Effector CD8-positive, alpha-beta T cell (primary cell): Measurements from ENCODE around the gene NLGN4X.

Experiments used
- DNase-seq: peaks from one replicate; lab custom pipeline; 2025; lab: John Stamatoyannopoulos, UW
- total RNA-seq, 4 experiments: gene quantifications; one replicate each; lab custom pipeline; 2026; lab: John Stamatoyannopoulos, UW

NLGN4X gene
- total RNA-seq = 0.09 to 0.54 (median 0.11) reads per million in 4 experiments

DNA sequence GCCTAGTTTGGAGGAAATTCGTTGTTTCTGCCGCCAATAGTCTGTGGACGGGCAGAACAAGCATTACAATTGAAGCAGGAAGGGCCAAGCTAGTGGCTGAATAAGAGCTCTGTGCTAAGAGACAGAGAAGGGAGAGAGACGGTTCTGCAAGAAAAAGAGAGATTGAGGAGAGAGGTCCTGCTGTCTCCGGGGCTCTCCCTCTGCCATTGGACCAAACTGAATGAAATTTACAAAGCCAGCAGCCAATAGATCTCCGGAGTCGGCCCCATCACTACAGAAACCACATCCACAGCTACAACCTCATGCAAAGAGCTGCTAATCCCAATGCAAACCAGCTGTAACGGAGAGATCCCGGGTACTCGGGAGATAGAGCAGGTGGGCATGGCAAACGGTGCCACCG, at the start of gene NLGN4X:
Gene NLGN4X (minus strand): TSS at position 148 of the 400 bp plus-strand sequence. CDS start 77,401 bp downstream, outside the sequence.
- DNase-seq = no peak

DNA sequence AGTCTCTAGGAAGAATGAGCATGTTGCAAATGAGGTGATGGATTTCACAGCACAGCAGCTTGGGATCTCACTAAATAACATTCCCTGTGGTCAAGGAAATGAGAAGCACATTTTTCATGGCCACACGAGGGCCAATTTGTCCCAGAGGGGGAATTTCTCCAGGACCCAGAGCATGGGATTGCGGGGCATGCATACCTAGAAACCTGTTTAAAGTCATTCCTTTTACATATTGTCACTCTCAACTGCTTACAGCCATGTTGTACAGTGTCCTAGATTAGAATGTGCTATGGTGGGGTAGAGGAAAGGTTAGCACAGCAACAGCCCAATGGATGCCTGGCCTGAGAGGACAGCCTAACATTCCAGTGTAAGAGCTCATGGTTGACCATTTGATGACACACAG, 37.4 kb upstream of the NLGN4X start:
- DNase-seq = no peak

DNA sequence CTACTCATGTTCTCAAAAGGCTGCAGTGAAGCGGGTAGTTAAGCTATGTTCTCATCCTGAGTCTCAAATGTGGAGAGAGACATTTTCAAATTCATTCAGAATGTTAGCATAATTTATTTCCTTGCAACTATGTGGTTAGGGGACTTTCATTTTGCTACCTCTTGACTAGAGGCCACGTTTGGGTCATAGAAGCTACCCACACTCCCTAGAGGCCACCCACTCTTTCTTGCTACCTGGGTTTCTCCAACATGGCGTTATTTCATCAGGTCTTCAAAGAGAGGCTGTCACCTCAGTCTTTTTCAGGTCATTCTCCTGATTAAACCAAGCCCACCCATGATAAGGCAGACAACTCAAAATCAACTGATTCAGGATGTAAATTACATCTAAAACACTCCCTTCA, 34.3 kb upstream of the NLGN4X start:
- no peak for DNase-seq

DNA sequence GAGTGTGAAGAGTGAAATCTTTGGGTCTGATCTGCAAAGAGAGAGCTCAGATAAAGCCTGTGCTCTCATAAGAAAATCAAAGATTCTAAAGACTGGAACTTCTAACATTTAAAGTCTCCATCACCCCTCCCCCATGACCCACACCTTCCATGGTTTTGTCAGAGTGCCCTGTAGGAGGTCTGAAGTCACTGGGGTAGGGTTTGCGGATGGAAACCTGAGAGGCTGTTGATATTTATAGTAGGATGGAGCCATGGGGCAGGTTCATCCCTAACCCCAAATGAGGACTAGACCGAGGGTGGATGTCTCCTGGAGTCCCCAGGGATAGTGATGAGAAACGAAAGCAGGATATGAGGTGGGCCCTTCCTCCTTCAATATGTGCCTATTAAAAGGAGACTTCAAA, 28.4 kb upstream of the NLGN4X start:
- no peak for DNase-seq

DNA sequence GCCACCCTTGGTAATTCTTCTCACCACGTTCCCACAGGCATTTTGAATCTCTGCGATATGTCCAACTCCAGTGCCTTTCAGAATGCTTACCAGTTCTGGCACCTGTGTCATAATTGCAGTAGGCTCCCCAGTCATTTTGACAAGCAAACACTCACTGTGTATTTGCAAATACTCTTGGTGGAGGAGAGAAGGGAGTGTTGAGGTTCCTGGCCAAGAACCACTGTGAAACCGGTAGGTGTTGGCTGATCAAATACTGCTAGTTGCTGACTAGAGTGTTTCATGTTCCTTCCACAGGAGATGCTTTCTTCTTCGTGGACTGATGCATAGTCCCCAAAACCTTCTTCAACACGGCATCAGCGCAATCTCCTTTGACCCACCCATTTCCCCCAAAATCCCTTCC, 16.0 kb upstream of the NLGN4X start:
- DNase-seq = no peak

DNA sequence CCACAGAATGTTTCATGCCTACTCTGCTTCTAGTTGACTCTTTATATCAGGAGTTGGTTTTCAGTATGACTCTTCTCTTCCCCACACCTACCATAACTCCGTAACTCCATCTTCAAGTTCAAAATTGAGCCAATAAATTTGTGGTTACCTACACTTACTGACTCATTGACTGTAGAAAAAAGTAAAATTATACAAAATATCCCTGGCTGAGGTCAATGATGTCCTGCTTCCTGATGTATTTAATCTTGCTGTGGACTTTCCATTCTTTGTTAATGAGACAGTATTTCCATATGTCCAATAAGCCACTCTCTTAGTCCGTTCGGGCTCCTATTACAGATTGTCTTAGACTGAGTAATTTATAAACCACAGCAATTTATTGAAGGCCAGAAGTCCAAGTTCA, 9.9 kb upstream of the NLGN4X start:
- DNase-seq = no peak

DNA sequence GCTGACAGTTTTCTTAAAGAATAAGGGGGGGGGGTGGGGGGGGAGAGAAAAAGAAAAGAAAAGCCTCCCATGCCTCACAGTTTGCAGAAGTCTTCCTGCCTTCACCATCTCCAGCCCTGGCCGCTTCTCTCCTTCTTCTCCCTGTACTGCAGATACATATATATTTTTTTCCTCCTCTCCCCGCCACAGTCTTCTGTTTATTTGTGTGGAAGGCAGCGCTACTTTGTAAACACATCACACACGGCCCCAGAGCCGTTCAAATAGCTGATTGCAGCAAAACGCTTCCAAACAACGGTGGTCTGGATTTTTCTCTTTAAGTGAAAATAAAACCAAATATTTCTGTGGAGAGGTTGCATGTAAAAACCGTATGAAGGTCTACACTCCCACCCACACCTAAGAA, 732 bp downstream of the NLGN4X start:
- DNase-seq = no peak

DNA sequence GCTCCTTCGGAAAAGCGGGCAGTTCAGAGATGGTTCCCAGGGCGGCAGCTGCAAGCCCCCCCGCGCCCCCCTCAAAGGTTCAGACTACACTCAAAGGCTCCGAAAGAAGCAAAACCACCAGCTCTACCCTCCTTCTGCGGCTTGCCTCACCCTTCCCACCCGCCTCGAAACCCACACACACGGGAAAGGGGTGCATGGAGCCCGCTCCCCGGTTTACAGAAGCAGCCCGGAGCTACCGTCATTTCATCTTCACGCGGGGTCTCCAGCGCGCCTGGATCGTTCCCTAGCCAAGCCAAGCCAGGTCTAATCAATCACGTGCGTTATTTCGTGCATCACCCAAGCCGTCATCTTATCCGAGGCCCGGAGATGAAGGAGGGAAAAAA, 1.2 kb downstream of the NLGN4X start:
- no peak for DNase-seq

DNA sequence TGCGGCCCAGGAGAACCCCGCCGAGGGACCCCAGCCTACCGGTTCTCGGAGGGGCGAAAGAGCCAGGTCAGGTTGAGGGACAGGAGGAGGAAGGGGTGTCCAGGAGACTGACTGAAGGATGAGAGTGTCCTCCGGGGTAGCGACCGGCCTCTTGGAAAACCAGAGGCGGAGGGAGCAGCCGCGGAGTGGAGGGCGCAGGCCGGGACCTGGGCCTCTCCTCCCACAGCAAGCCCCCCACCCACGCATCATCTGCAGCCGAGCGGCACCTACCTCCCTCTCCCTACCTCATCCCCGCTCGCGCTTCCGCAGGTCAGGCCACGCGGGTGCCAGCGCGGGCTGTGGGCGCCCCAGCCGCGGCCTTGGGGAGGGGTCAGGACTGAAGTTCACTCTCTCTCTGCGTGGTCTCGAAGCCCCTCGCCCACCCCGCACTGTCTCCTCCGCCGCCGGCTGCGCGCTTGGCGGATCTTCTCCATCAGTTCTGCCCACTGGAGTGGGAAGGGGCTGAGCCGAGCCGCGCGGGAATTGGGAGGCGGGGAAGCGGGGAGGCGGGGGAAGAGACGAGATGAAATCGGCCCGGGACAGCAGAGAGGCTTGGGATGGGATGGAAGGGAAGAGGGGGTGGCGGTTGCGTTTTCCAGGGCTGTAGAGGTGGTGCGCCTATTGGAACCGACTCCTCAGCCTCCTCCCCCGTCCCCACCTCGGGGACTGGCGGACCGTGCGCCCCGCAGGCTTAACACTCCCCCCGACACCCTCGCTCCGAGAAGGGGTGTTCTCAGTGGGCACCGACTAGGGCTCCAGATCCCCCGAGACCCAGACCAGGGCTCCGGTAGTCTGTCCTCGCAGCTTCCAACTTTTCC, 1.8 kb downstream of the NLGN4X start:
- DNase-seq = no peak

DNA sequence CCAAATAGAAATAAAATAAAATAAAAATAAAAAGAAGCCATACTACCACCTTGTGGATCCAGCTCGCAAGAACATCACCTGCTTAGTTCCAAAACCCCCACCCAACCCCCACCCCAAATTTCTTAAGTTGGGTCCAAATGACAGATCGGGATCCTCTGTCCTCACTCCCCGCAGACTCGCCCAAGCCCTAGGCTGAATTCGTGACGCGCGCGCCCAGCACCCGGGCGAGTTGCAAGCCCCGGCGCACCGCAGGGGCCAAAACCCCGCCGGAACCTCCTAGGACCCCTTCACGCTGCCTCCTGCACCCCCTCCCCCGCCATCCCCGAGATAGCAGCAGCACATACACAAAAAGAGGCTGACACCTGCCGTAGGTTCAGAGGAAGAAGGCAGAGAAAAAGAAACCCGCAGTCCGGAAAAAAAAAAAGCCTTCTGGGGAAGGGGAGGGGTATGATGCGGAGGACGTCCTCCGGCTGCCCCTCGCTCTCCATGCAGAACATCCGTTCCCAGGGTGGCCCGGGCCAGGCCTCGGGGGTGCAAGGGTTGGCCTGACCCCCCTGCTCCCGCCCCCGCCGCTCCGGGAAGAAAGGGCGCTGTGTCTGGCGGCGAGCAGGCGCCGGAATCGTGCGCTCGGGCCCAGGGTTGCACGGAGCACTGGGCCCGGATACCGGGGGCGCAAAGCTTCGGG, 2.6 kb downstream of the NLGN4X start:
- no peak for DNase-seq

DNA sequence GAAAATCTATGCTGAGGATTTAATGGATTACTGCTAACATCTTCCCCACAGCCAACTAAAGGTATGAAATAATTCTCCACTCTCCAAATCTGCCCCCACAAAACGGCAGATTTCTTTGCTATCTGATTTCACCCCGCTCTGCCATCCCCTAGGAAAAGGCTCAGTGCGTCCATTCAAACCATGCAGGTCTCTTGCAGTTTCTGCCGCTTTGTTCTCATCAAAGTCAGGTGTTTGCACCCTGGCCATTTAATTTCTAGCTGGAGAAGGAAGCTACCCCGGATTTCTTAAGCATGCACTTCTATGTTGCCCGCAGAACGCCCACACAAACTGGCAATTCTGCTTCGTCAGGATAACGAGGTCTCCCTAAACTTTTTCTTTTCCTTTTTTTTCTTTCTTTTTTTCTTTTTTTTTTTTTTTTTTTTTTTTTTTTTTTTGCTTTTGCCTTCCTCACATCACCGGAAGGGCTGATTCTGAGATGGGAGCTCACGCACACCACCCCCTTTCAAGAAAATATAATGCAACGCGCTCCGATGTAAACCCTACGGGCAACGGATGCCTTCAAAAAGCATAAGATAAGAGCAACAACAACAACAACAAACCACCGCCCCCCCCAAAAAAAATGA, 3.3 kb downstream of the NLGN4X start:
- DNase-seq = no peak

DNA sequence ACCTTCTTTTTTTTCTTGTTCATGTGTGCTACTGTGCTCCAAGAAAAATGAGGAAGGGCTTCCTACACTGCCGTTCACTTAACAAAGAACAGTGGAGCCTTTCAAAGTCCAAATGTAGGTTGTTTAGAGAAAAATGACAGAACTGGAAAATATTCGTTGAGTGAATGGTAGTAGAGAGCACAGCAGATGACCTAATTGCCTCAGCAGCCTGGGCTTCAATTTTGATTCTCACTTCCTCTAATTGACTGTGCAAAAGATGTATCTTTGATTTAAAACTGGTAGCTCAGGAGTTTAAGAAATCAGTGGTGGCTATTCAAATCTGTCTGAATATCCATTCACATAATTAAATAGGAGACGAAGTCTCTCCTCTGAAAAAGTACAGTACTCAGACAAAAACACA, 5.2 kb downstream of the NLGN4X start:
- no peak for DNase-seq

DNA sequence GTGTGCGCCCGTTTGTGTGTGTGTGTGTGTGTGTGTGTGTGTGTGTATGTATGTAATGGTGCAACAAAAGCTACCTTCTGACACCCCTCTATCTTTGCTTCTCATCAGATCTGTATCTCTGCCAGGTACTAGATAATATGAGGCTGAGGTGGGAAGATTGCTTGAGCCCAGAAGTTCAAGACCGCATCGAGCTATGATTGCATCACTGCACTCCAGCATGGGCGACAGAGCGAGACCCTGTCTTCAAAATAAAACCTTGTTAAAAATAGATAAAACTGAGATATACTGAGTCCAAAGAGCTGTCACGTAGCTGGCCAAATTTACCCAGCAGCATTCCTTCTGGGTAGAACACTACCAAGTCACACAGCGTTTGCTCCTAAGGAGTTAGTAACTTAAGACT, 18.4 kb downstream of the NLGN4X start:
- DNase-seq = no peak

DNA sequence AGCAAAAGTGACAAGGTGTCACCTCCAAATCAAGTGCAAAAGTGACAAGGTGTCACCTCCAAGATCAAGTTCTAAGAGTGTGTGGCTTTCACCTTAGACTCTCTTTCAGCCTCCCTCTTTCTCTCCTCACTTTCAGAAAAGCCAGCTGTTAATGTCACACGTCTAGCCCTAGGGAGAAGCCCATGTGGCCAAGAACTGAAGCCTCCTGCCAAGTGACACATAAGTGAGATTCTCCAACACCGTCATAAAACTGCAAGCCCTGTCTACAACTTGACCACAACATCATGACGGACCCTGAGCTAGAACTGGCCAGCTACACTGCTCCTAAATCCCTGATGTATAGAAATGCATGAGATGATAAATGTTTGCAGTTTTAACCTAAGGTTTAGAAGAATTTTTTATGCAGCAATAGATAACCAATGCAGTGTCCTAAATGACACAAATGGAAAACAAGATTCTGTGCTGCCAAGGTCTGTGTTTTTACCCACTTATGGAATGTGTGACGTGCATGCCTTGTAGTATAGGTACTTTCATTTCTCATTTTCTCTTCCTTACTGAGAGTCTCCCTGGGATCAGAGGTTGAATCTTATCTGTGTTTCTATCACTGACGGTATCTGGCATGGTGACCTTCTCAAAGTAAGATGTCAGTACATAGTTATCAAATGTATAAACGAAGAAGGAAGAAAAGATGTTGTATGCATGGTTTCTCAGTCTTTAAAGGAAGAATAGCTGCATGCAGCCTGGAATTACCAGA, 25.0 kb downstream of the NLGN4X start:
- DNase-seq = no peak

DNA sequence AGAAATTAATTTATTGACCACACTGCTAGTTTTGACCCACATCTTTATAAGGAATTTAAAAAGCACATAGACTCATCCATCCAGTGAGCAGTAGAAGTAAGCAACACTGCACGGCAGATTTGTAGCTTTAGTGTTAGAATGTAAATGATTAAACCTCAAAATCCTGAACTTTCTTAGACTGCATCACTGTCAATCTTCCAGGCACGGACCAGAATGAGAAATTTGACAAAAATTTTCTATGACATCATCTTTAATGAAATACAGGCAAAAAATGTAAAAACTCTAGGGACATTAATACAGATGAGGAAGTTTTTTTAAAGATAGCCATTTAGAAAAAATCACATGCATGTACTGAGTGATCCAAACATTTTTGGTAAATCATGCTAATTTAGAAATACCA, 29.2 kb downstream of the NLGN4X start:
- no peak for DNase-seq

DNA sequence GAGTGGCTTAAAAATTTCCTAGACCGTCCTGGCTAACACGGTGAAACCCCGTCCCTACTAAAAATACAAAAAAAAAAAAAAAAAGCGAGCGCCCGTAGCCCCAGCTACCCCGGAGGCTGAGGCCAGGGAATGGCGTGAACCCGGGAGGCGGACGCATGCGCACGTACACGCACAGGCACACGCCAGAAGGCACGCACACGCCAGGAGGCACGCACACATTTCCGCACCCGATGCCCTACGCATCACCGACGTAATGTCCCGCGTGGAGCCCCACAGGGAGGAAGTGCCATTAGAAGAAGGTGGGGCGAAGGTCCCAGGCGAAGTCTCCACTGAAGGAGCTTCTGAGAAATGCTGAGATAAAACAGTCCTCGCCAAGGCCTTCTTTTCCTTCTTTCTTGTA, 41.4 kb downstream of the NLGN4X start:
- no peak for DNase-seq

DNA sequence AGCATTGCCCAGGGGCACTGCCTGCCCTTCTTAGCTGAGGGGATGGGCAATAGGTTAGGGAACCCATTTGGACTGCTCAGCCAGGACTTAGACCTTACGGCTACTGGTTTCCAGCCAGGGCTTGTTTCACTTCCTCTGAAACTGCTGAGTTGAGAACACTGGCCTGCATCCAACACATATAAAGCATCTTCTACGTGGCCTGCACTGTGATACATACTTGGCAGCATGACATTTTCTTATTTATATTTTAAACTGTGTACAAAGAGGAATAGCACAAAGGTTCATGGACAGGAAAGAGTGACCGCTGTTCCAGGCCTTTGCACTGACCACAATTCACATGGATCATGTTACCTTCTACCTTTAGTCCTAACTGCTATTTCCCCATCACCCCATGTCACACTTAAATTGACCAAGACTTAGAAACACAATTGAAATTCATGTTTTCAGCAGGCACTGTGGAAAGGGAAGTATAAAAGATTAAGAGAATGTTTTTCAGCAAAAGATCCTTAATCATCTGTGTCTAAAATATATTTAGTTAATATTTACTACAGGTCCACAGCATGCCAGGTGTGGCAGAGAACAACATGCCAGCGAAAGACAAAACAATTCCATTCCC, 43.7 kb downstream of the NLGN4X start:
- no peak for DNase-seq

DNA sequence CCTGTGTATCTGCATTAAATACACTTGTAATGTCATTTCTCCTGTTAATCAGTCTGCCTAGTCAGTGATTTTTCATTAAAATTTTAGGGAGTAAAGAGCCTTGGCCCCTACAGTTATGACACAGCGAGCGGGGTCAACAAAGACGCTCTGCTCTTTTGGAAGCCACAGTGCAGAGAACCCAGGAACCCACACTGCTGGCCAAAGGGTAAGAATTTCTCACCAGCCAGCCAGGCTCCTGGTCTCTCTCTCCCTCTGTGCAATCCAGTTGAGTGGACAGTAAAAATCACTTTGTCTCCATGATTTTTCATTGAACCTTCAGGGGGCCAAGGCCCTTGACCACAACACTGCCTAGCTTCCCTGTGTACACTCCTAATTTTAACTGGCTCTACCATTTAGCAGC, 52.8 kb downstream of the NLGN4X start:
- DNase-seq = no peak

DNA sequence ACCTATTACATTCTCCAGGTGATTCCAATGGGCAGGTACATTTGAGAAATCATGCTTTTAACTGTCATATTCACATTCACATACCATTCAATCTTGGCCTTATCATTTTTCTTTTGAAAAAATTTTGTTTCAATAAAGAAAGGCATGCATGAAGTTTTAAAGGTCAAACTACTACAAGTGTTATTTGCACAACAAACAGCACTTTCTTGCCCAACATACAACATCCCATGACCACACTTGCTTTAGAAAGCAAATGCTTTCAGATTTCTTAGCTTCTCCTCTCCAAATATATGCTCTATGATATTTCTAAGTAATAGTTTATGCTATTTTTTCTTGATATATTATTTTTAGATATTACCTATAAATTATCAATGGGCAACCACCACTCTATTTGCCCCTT, 58.2 kb downstream of the NLGN4X start:
- DNase-seq = no peak

DNA sequence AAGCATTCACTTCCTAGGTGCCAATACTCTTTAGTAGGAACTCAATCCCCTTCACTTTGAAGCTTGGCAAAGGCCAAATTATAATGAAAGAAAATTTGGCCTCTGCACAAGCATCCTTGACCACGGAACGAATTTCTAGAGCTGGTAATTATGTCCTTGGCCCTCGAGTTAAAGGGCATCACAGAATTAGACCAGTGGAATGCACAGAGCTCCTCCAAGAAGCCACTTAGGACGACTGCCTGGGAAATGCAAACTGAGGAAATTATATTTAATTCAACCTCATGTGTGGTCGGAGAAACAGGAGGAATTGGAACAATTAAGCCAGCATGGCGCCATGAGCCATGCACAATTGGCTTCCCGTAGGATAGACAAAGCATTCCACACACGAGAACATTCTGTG, 59.3 kb downstream of the NLGN4X start:
- DNase-seq = no peak

DNA sequence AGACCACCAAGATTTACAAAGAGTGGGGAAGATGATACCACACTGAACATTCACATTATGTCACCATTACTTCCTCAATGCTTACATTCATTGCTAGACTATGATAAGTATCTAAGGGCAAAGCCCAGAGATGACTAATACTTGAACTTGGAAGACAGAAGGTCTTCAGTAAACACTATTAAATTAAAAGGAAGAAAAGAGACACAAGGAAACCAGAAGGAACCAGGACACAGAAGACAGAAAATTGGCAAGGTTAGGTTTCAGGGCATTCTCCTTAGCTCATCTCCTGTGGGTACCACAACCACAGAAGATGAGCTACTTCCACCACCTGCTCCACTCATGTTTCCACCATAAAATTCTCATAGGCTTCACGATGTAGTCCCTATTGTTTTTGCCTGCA, 64.9 kb downstream of the NLGN4X start:
- DNase-seq = no peak

DNA sequence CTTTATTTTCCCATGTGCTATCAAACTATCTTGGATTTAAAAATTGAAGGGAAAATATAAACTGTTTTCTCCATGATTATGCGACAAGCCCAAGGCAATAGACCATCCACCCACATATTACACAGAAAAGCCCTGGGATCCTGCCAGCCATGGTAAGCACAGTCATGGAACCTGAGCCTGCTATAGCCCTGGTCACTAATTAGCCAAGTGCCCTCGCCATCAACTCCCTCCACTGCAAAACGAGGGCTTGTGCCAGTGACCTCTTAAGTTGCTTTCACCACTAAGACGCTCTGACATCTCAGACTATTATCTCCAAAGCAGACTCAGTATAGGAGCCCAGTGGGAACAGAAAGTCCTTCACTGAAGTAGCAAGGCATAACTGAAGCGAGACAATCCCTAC, 69.2 kb downstream of the NLGN4X start:
- no peak for DNase-seq
